Prostate gland (tissue), 2 donors: ENCODE measurements around the gene NDUFA11.

Experiments
- POLR2AphosphoS5 ChIP-seq: sonication (generic); formaldehyde crosslinking; IDR thresholded peaks from one replicate; pipeline ENCODE4 v1.6.1; 2017; ENCODE audit warnings: antibody characterized with exemption
- TF ChIP-seq, protein P1 (sequence below), 4 experiments: fragments of 200-600 bp in 2 of 4; fragments of 450-650 bp in 2 of 4; sonication (generic) in 2 of 4; IDR thresholded peaks; 1 replicate in 3 of 4; 2 replicates in 1 of 4; pipeline ENCODE4 v1.5.1; 2016 to 2019; ENCODE audit warnings: antibody characterized with exemption in 4 of 4, mild to moderate bottlenecking in 2 of 4, moderate library complexity in 2 of 4

DNA sequence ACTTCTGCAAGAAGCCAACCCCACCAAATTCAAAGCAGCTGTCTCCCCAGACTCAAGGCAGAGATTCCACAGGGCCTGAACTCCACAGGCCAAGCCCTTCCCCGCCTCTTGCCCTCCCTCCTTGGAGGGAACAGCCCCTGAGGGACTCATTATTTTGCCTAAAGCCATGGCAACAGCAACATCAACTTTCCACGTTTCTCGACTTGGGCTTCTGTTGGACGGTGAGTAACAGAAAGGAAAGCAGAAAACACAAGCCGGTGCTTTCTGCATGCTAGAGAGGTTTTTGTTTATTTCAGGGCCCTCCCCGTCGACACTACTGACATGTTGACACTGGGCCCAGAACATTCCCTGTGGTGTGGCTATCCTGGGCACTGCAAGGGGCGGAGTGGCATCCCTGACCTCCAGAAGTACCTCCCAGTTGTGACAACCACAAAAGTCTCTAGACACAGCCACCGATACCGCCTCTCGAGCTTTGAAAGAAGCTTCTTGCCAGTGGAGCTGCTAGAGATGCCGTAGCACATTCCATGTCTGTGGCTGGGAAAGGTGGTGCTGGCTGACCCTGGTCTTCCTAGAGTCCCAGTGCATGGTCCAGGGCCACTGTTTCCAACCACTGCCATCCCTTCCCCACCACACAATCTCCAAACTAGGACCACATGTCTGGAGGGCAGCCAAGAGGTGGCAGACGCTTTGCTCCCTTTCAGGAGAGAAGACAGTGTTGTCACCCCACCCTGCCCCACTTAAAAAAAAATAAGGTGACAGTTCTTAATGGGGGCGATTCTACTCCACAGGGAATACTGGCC, 23.3 kb upstream of the NDUFA11 start:
- TF ChIP-seq POLR2AphosphoS5: no peak
- TF ChIP-seq, protein P1, sequence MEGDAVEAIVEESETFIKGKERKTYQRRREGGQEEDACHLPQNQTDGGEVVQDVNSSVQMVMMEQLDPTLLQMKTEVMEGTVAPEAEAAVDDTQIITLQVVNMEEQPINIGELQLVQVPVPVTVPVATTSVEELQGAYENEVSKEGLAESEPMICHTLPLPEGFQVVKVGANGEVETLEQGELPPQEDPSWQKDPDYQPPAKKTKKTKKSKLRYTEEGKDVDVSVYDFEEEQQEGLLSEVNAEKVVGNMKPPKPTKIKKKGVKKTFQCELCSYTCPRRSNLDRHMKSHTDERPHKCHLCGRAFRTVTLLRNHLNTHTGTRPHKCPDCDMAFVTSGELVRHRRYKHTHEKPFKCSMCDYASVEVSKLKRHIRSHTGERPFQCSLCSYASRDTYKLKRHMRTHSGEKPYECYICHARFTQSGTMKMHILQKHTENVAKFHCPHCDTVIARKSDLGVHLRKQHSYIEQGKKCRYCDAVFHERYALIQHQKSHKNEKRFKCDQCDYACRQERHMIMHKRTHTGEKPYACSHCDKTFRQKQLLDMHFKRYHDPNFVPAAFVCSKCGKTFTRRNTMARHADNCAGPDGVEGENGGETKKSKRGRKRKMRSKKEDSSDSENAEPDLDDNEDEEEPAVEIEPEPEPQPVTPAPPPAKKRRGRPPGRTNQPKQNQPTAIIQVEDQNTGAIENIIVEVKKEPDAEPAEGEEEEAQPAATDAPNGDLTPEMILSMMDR (IDR thresholded peaks at IDR 0.05): no peak
